HG03108 (cell line): ENCODE measurements around the gene ANGPTL2.

ENCODE experiments used
- ATAC-seq: cut with Tn5 transposase; IDR thresholded peaks from one replicate; pipeline ENCODE4 v1.9.1; 2021; ENCODE audit warnings: moderate library complexity; ENCODE audit not compliant: unreplicated experiment

The ANGPTL2 gene

DNA sequence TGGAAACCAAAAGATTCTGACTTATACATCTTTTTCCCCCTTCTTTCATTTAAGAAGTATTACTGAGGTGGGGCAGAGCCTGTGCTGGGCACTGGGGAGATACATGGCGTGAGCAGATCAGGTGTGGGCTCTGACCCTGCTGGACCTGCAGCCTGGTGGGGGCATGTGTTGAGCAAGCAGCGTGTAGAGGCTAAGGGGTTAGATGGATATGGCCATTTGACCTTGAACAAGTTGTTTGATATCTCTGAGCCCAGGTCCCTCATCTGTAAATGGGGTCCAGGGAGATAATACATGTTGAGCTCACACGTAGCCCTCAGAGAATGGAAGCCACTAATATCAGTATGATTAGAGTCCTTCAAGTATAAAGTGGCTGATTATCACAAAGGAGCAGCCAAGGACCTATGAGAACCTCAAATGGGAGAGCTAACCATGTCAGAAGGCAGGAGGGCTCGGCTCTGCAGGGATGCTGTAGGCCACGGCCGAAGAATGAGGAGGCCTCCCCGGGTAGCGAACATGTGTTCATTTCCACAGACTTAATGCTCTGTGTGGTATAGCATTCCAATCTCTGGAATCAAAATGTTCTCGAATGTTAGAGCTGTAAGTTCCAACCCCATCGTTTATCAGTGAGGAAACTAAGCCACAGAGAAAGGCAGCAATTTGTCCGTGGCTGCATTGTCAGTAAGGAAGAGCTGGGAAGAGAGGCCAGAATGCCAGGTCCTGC, 15.4 kb upstream of the ANGPTL2 start:
- no peak for ATAC-seq

- ATAC-seq: no peak
Measured at GRCh38 chr9:127136880-127137639, 14.6 kb upstream of the ANGPTL2 start.

DNA sequence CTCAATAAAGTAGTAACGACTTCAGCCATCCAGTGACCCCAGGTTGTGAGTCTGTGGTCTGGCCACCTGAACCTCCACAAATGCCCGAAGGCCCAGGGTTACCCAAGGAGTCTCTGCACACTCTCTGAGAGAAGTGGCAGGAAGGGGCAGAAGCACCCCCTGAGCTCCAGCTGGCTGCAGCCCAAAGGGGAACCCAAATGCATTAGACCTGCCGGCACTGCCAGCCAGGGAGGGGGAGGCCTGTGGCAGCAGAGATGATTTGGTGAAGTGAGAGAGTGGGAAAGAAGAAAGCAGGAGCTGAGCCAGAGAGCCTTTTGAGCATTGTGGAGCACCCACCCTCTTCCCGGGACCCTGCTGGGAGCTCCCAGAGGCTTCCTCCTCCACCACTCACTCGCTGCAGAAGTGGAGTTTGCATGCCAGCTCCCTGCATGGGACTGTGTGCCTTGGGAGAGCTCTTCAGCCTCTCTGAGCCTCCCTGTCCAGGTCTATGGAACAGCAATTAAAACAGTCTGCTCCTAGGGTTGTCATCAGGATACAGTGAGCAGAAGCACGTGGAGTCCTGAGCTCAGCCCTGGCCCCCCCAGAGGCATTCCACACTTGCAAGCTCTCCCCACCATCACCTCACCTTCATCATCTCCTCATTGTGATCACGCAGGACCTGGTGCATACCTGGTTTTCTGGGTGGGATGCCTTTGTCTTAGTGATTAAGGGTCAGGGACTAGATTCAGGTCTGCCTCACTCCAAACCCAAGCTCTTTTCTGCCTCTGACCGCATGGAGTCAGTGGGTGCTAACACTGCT, 13.8 kb upstream of the ANGPTL2 start:
- ATAC-seq: no peak

DNA sequence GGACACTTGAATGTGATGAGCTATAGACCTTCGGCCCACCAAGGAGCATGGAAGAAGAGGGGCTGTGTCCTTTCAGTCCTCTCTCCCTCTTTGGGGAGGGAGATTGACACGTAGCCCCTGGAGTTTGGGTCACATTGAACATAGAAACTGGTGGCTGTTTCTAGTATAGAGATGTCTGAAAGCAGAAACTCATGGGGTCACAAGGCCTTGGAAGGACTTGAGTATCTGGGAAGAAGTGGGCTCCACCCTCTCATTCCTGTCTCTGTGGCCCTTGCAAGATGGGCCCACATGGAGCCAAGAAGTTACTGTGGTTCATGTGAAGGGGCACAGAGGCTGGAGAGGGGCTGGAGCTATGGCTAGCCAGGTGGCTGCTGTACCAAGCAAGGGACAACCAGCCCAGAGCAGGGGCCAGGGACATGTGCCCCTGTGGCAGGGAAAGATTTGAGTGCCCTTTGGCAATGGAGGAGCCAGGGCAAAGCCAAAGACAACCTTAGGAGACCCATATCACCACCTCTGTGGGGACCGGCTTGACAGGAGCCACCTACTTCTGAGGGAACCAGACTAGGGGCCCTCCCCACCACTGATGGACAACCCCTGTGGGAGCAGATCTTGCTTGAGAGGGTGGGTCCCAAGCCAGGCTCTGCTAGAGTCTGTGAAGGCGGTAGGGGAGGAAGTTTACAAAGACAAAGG, 12.8 kb upstream of the ANGPTL2 start:
- ATAC-seq: no peak

DNA sequence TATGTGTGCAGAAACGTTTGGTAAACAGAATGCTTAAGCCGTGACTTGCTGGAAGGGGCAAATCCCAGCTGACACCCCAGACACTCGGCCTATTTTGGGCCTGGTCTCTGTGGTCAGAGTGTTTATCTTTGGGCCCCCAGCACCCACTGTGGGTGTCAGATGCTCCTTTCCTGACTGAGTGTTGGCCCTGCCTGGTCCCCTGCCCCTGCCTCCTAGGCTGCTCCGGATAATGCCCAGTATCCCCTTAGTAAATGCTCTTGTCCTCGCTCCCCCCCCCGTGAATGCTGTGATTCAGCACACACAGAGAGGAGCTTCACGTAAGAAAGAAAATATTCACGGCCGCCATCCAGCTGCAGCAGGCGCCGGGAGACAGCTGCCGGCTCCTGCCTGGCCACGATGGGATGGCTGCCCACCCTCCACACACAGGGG, 11.3 kb upstream of the ANGPTL2 start:
- ATAC-seq: no peak

- no peak for ATAC-seq
Measured at GRCh38 chr9:127132921-127133647, 10.6 kb upstream of the ANGPTL2 start.

GRCh38 chr9:127132375-127132774, 9.9 kb upstream of the ANGPTL2 start:
- no peak for ATAC-seq

DNA sequence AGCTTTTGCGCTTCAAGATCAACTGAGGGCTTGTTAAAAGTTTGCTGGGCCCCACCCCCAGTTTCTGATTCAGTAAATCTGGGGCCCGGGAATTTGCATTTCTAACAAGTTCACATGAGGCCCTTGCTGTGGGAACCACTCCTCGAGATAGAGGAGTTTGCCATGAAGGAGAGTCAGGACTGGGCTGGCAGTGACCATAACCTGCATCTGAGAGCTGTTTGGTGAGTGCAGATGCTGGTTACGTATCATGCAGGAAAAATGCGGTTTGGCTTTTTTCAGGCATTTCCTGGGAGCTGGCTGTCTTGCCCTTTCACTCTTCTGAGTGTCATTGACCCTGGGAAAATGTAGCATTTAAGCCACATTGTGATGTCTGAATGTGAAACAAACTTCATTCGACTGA, 9.4 kb upstream of the ANGPTL2 start:
- no peak for ATAC-seq

DNA sequence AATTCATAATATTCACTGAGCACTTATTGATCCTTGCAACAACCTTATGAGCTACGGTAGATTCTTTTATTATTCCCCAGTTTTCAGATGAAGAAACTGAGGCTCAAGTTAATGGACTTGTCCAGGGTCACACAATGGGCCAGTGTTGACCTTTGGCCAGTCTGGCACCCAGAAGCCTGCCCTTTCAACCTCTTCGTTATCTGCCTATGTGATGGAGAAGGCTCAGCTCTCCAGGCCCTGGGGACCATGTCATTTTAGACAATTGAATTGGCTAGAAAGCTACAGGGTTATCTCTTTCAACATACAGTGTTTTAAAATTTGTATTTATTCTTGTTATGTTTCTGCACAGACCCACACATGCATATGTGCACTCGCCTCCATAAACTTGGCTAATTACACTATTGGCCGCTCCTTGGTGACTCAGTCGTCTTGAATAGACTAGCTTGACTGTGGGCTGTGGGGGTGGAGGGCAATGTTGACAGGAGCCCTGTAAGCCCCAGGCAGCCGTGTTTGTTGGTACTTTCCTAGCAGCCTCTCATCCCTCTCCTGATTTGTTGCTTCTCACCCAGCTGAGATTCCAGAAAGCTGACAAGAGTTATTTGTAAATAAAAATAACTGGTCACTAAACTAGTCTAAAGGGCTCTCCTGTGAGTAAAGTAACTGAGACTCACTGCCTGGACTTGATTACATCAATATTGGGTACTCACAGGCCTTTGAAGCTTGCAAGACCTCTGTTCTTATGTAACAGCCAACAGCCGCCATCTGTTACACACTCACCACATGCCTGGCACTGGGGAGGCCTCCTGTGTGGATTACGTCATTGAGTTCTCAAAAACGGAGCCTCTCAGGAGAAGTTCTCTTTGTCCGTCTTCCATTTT, 8.5 kb upstream of the ANGPTL2 start:
- ATAC-seq: no peak

DNA sequence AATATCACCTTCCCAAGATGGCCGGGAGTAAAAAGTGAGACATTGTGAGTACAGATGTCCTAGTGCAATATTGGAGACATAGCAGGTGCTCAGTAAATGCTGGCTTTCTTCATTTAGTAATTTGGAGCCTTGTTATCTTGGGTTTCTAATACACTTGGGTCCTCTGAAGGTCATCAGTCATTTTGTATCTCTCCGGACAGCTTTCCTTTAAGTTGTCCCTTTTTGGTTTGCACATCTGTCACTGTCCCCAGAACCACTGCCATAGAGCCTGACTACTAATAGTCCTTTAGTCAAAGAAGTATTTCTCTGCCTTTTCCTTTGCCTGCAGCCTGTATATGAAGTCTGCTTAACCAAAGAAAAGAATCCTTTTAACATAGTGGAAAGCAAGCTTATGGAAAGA, 7.8 kb upstream of the ANGPTL2 start:
- no peak for ATAC-seq

DNA sequence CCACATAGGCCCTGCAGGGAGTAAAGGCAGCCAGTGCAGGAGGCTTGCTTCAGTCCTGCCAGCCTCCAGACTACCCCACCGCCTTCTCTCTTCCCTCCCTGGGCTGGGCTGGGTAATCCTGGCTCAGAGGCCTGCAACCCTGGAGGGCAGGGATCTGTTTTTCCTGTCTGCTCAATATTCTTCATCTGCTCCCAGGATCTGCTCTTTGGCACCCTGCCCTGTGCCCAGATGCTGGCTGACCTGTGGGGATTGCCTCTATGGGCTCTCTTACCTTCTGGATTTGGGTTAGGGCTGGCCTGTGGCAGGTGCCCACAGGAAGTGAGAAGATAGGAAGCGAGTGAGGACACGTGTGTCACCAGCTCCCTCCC, 7.3 kb upstream of the ANGPTL2 start:
- no peak for ATAC-seq

DNA sequence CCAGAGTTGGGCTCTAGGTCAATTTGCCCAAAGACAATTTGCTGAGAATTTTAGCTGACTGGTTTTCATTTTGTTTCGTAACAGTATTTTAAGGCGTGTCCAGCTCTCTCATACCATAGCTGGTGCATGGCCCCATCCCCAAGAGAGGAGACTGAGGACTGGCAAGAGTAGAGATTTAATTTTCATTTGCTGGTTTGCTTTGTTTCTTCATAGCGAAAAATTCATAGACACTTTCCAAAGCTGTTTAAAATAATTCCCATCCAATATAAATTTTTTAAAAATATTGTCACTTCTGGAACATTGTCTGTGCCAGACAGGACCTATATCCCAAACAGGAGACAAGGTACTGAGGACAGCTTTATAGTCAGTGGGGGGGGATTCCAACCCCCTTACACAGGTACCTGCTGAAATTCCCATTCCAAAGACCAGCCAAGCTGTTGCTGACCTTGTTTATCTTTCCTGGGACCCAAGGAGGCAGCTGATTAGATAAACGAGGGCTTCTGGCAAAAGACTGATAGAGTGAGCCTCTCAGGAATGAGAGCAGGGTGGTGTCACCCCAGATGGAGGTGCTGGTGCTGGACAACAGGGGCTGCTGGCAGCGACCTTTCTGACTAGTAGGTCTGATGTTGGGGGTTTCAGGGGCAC, 6.8 kb upstream of the ANGPTL2 start:
- no peak for ATAC-seq

GRCh38 chr9:127128341-127129072, 6.1 kb upstream of the ANGPTL2 start:
- no peak for ATAC-seq

DNA sequence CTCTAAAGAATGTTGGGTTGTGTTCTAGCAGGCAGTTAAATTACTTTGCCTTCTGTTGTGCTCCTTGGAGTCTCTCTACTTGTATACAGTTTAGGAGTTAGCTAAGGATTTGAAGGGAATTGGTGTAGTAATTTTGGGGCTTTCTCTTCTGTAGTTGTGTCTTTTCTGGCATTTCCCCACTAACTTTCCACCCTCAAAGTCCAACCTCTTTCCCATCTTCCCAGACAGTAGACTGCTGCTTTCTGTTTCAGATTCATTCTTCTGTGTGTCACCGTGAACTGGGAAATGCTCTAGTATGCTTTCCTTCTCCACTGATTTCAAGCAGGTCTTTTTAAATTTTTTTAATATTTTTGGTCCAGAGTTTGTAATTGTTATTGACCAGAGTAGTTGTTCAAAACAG, 4.5 kb upstream of the ANGPTL2 start:
- ATAC-seq: no peak

DNA sequence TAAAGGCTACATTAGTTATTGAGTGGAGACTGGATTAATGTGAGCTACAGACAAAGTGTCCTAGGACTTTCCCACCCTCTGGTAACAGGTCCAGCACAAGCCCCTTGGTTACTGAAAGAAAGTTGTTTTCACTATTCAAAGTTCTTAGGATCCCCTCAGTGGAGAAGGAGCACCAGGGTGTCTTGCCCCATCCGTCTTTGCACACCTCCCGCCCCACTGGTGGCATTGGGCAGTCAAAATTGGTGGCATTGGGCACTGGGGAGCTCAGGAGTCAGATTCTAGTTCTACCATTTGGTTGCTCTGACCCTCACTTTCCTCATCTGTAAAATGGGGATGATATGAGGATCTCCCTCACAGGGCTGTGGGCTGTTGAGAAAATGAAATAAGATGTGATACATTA, 2.4 kb upstream of the ANGPTL2 start:
- no peak for ATAC-seq

- ATAC-seq: no peak
Measured at GRCh38 chr9:127124111-127124531, 1.7 kb upstream of the ANGPTL2 start.

- ATAC-seq: no peak
Measured at GRCh38 chr9:127123064-127123890, 842 bp upstream of the ANGPTL2 start.
